HG02938 (cell line): ENCODE data around the gene CCDC63.

Experiments
- ATAC-seq: cut with Tn5 transposase; IDR thresholded peaks from one replicate; pipeline ENCODE4 v1.9.1; 2021; ENCODE audit warnings: mild to moderate bottlenecking, moderate library complexity; ENCODE audit not compliant: unreplicated experiment

CCDC63 gene

DNA sequence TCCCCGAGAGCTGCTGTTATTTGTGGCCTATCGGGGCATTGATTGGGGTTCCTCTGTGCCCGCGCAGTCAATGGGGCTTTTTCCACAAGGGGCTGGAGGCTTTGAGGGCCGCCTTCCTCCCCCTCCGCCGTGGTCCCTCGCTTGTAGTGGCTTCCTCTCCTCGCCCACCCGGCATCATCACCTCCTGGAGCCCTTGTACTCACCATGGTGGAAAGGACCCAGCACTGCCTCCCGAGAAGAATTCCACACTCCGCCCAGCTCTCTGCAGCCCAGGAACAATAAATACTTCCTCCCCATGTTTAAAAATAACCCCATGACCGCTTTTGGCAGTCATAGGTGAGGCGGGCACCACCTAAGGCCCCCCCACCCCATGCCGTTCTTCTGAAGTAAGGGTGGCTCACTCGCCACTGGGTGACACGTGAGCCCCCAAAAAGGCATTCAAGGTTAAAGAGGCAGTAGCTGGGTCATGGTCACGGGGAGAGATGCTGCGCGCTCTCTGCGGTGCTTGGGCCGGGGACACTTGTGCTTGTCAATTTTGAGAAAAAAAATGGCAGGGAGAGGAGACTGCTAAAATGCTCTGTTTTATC is 73.6 kb downstream of the CCDC63 start, which contains the start of gene MYL2:
MYL2 (minus strand) TSS at position 256 of the 587 bp plus-strand sequence; CDS start at position 206, 50 bp downstream.
- no peak for ATAC-seq

GRCh38 chr12:110921262-110921661 is 74.5 kb downstream of the CCDC63 start:
- no peak for ATAC-seq

- no peak for ATAC-seq
Measured at GRCh38 chr12:110922652-110923051, 75.9 kb downstream of the CCDC63 start.

- no peak for ATAC-seq
Measured at GRCh38 chr12:110923192-110923591, 76.4 kb downstream of the CCDC63 start.

DNA sequence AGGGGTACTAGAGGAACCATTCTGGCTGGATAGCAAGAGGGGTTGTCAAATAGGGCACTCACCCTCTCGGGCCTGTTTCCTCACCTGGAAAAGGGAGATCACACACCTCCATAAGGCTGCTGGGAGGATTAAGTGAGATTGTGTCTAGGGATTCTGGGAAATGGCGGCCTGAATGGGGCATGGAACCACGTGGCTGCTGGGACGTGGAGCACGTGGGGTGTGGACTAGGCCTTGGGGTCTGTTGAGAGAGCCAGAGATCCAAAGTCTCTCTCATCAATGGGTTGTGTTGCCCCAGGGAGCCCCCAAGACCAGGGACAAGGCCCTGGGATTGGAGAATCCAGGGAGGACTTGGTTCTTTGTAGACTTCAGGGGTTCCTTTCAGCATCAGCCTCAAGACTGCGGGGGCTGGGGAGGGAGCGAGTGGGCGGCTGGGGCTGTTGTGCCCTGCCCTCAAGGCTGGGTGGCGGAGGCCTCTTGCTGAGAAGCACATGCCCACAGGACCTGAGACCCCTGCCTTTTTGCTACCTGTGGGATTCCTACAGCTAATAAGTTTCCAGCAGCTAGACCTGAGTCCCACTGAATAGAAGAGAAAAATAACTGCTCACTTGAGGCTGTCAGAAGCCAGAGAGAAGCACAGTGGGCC is 77.0 kb downstream of the CCDC63 start:
- no peak for ATAC-seq

DNA sequence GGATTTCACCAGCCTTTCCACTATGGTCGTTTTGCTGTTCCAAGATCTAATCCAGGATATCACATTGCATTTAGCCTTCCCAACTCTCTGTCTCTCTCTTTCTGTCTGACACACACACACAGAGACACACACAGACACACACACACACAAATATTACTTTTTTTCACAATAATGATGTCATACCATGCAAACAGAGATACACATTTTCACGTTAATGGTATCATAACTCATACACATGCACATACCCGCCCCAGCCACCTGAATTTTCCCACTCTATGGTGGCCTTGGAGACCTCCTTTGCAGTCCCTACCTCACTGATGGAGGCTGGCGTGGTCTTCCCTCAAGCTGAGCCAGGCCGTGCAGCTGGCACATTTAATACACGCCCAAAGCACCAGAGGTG is 80.8 kb downstream of the CCDC63 start:
- no peak for ATAC-seq

DNA sequence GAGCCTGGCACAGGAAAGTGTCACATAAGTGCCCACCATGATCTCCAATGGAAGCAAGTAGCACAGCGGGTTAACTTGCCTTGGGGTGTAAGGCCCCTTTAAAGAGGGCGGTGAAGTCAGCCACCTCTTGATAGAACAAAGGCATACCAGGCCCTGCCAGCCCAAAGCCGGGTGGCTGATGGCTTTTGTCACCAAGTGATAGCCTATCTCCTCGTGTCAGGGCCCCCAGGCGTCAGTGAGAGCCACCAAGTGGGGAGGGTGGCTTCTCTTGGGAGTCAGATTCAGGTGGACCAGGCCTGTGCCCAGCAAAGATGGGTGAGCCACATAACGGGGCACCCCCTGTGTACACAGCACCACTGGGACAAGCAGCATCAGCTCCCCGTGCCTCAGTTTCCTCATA is 81.9 kb downstream of the CCDC63 start:
- no peak for ATAC-seq

GRCh38 chr12:110929818-110930217 is 83.0 kb downstream of the CCDC63 start:
- ATAC-seq, result no peak

DNA sequence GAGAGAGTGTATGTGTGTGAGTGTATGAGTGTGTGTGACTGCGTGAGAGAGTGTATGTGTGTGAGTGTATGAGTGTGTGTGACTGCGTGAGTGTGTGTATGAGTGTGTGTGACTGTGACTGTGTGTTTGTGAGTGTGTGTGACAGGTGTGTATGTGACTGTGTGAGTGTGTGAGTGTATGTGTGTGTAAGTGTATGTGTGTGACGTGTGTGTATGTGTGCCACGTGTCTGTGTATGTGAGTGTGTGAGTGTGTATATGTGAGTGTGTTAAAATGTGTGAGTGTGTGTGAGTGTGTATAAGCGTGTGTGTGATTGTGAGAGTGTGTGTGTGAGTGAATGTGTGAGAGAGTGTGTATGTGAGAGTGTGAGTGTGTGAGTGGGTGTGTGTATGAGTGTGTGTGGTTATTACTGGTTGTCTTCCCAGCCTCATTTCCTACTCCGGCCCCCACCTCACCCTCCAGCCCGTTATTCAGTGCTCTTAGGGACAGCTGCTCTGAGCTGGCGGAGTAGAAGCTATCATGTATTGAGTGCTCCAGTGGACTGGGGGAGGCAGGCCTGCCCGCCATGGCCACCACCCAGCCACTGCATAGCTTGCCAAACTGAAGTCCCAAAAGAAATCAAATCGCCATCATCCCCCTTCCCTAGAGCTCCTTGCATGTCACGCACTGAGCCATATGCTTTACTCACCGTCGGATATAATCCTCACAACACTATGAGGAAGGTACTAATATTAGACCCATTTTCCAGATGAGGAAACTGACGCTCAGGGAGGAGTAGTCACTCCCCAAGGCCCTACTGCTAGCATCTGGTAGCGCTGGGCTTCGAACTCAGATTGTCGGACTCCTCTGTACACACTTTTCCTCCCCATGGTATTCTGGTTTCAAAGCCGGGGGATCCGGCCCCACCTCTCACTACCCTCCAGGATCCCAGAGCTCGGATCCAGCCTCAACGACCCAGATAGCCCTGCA is 83.8 kb downstream of the CCDC63 start:
- no peak for ATAC-seq

DNA sequence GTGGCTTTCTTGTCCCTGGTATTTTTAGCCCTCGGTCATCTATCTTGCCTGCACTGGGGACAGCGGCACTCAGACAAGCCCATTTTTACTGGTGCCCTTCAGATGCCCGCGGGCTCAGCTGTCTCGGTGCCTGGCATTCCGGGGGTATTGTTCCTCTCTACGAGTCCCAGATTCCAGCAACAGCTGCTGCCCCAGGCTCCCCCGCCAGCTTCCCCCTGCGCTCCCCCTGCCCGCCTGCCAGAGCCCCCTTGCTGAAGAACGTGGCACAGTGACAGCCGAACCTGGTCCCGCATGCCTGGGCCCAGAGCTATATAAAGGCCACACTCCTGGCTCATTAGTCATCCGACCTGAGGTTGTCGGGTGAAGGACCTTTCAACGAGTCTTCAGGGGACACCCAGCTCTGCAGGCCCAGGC is 84.5 kb downstream of the CCDC63 start:
- no peak for ATAC-seq

GRCh38 chr12:110932046-110932445 is 85.3 kb downstream of the CCDC63 start:
- no peak for ATAC-seq

DNA sequence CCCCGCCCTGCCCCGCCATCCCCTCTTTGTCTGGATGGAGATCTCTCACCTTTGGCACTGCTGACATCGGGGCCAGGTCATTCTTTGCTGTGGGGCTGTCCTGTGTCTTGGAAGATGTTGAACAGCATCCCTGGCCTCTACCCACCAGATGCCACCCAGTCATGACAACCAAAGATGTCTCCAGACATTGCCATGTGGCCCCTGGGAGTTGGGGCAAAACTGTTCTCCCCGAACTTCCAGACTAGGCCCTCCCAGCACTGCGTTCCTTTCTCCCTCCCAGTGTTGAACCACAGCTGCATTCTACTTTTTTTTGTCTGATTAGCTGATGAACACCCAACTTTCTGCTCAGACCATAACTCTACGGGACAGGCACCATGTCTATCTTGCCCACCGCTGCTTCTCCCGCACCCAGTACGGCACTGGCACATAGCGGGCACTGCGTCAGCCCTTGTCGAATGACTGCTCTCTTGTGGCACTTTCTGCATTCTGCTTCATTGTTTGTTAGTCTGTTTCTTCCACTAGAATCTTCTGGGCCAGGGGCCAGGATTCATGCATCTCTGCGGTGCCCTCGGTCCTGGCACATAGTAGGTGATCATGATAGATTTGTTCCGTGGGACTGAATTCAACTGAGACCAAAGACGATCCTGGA is 86.7 kb downstream of the CCDC63 start:
- no peak for ATAC-seq

DNA sequence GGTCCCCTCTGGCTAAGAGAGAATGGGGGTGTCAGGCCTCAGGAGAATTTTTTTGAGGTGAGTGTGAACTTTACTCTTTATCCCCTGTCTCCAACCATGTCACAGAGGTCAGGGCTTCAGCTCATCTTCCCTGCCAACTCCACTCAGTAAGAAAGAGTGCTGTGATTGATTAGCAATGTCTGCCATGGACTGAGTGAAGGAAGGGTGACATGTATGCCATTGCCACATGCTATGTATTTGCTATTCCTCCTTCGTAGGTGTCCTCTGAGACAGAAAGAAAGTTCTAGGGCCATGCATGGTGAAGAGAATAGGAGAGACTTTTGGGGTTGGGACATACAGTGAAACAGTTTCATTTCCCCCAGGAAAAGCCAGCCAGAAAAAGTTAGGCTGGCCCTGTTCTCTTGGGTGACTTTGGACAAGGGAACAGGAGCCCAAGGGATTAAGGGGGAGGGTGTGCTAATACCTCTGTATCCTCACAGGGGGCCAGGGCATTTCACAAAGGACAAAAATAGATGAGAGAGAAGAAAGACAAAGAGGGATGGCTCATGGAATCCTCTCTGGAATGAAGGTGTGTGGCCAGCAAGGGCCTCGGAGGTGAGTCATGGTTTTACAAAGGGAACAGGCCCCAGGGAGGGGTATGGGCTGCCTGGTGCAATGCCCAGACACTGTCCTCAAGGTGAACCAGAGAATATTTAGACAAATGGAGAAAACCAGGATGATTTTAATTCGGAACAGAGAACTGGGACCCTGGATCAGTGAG is 87.5 kb downstream of the CCDC63 start:
- ATAC-seq, result no peak

DNA sequence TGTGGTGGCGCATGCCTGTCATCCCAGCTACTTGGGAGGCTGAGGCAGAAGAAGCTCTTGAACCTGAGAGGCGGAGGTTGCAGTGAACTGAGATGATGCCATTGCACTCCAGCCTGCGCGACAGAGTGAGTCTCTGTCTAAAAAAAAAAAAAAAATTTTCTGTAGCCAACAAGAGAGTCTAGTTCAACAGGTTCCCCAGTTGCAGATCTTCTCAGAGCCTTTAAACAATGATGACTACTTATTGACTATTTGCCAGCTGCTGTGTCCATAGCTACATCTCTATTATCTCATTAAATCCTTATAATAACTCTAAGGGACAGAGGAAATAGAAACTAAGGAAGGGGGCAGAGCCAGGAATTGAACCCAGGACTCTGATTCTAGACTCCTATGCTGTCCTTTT is 88.8 kb downstream of the CCDC63 start:
- ATAC-seq, result no peak

GRCh38 chr12:110936367-110937103 is 89.7 kb downstream of the CCDC63 start:
- ATAC-seq, result no peak

DNA sequence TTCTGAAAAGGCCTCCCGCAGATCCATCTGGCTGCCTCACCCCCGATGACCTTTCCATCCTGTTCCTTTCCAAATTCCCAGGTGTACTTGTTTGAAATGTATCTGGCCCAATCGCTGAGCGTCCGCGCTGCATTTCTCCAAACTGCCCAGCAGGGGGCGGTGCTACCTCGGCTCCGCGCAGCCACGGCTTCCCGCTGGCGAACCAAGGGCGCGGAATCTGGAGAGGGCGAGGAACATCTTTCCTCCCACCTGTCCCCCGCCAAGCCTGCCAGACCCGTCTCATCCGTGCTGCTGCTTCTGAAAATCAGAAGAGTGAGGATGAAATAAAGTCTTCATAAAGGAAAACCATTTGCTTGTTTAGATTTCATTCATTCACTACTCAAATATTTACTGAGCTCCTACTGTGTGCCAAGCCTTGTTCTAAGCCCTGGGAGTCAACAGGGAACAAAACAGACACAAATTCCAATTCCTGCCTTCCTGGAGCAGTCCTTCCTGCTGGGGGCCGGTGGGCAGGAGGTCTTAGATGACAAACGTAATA is 90.4 kb downstream of the CCDC63 start:
- no peak for ATAC-seq

DNA sequence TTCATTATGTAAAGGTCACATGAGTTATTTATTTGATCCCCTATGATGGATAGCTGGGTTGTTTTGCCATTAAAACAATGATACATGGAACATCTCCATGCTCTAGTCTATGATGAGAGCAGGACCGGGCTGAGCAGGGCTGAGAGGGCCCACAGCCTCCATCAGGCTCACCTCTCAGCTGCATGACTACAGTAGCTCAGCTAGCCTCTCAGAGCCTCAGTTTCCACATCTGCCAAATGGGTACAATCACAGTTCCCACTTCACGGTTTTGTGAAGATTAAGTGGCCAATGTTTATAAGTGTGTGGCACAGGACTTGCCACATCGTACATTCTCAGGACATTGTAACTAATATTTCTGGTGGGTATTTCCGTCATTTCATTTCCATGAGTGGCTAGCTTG is 93.5 kb downstream of the CCDC63 start:
- ATAC-seq, result no peak

DNA sequence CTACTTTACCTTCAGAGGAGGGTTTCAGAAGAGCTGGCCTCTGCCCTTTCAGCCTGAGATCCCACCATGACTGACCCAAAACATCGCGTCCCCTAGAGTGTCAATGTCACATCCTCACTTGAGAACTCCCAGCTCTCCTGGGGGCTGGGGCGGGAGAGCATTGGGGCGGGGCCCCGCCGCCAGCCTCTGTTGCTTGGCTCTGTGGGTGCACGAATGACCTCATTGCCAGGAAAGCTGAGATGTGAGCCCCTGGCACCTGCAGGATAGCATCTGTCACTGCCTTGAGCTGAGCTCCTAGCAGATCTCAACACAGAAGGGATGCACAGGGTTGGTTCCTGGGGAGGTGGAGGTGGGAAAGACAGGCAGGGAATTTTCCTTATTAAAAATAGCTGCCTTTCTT is 94.1 kb downstream of the CCDC63 start:
- ATAC-seq, result no peak

- ATAC-seq, result no peak
Measured at GRCh38 chr12:110941391-110941790, 94.6 kb downstream of the CCDC63 start.

DNA sequence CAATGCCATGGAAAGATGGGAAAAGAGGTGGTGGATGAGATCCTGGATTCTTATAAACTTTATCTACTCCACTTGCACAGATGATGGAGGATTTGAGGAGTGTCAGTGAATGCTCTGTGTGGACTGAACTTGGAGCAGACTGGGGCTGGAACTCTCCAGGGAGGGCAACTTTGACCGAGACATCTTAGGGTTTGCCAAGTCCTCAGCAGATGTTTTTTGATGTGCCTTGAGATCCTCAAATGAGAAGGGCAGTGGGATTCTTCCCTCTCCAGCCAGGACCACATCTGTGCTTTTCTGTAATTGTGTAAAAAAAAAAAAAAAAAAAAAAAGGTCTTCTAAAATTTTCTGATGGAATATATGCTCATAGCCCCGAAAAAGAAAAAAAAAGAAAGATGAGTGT is 96.6 kb downstream of the CCDC63 start:
- ATAC-seq, result no peak
